ENCODE measurements around the gene MRTFB. TPM values are rescaled to one million over a fixed set of nuclear protein-coding genes. Genes with fewer than 3 reads are reported as not detected.

Gene MRTFB
- total and polyA plus RNA-seq, 2 of the 13 experiments (the other 11 are each of a cell fraction or from before 2014, with no cell fraction given): 11.4 to 14.0 TPM

- TF ChIP-seq KDM5A (IDR thresholded peaks at IDR 0.05; ENCODE audit: borderline replicate concordance, low read length) (0 out of 2 replicates have a peak, but pooled peaks have one; percentile 75), ATF1 (CRISPR knock-in tag; IDR thresholded peaks at IDR 0.05) (no peak), AHR (CRISPR knock-in tag; IDR thresholded peaks at IDR 0.05) (peak; percentile 71; the same call in 1 of the 2 replicates), STAG1 (CRISPR knock-in tag; IDR thresholded peaks at IDR 0.05) (peak; percentile 74), ZNF563 (CRISPR knock-in tag; IDR thresholded peaks at IDR 0.05) (no peak), ZFP90 (CRISPR knock-in tag; IDR thresholded peaks at IDR 0.05; ENCODE audit: borderline replicate concordance) (no peak), THAP9 (CRISPR knock-in tag; IDR thresholded peaks at IDR 0.05; ENCODE audit: borderline replicate concordance) (no peak), ZNF672 (CRISPR knock-in tag; IDR thresholded peaks at IDR 0.05) (no peak), ZNF619 (CRISPR knock-in tag; IDR thresholded peaks at IDR 0.05) (no peak; the same call in 1 of the 2 replicates), GABPB1 (CRISPR knock-in tag; IDR thresholded peaks at IDR 0.05) (no peak), GFI1 (CRISPR knock-in tag; IDR thresholded peaks at IDR 0.05; ENCODE audit: borderline replicate concordance) (0 out of 2 replicates have a peak, but pooled peaks have one; percentile 2), HMGXB3 (CRISPR knock-in tag; IDR thresholded peaks at IDR 0.05; ENCODE audit: borderline replicate concordance) (0 out of 2 replicates have a peak, but pooled peaks have one; percentile 23), ZNF629 (CRISPR knock-in tag; conservative IDR thresholded peaks at IDR 0.05) (no peak), NFKBIZ (CRISPR knock-in tag; IDR thresholded peaks at IDR 0.05) (no peak), HNRNPLL (IDR thresholded peaks at IDR 0.05; ENCODE audit: low read depth, low read length, poor library complexity, severe bottlenecking) (no peak), NFIC (IDR thresholded peaks at IDR 0.05; ENCODE audit: low read length) (0 out of 2 replicates have a peak, but pooled peaks have one; percentile 3), EED (CRISPR knock-in tag; IDR thresholded peaks at IDR 0.05) (no peak; the same call in 1 of the 2 replicates), ZEB1 (IDR thresholded peaks at IDR 0.05; ENCODE audit: insufficient replicate concordance, low read depth) (peak; percentile 38), RXRA (CRISPR knock-in tag; IDR thresholded peaks at IDR 0.05) (no peak)
- TF ChIP-seq, protein P1, sequence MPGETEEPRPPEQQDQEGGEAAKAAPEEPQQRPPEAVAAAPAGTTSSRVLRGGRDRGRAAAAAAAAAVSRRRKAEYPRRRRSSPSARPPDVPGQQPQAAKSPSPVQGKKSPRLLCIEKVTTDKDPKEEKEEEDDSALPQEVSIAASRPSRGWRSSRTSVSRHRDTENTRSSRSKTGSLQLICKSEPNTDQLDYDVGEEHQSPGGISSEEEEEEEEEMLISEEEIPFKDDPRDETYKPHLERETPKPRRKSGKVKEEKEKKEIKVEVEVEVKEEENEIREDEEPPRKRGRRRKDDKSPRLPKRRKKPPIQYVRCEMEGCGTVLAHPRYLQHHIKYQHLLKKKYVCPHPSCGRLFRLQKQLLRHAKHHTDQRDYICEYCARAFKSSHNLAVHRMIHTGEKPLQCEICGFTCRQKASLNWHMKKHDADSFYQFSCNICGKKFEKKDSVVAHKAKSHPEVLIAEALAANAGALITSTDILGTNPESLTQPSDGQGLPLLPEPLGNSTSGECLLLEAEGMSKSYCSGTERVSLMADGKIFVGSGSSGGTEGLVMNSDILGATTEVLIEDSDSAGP (CRISPR knock-in tag; IDR thresholded peaks at IDR 0.05; ENCODE audit: borderline replicate concordance): no peak
- TF ChIP-seq, protein P2, sequence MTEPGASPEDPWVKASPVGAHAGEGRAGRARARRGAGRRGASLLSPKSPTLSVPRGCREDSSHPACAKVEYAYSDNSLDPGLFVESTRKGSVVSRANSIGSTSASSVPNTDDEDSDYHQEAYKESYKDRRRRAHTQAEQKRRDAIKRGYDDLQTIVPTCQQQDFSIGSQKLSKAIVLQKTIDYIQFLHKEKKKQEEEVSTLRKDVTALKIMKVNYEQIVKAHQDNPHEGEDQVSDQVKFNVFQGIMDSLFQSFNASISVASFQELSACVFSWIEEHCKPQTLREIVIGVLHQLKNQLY (CRISPR knock-in tag; IDR thresholded peaks at IDR 0.05): 0 out of 2 replicates have a peak, but pooled peaks have one; percentile 28
These were observed 213.9 kb downstream of the MRTFB start (continued) for GRCh38 chr16:14284930-14285512.

Measured in HepG2 (cell line).